NCI-H526 treated with DMSO at 0.1 percent for 48 hours (cell line): ENCODE results near the gene ATP6V0C.
"Not testable (repeated sequence)": the region's sequence is repeated elsewhere in the genome, so short reads cannot be mapped to it uniquely, and the experiment has no call there.

Source experiments
- DNase-seq: peaks from one replicate; lab custom pipeline; 2025; lab: John Stamatoyannopoulos, UW

The ATP6V0C gene

GRCh38 chr16:2475413-2476344, 38.1 kb upstream of the ATP6V0C start:
- no peak for DNase-seq

GRCh38 chr16:2476345-2476720, 37.4 kb upstream of the ATP6V0C start:
- DNase-seq, result no peak

- no peak for DNase-seq
Measured at GRCh38 chr16:2476741-2477140, 37.0 kb upstream of the ATP6V0C start.

- no peak for DNase-seq
Measured at GRCh38 chr16:2477327-2477726, 36.4 kb upstream of the ATP6V0C start.

DNA sequence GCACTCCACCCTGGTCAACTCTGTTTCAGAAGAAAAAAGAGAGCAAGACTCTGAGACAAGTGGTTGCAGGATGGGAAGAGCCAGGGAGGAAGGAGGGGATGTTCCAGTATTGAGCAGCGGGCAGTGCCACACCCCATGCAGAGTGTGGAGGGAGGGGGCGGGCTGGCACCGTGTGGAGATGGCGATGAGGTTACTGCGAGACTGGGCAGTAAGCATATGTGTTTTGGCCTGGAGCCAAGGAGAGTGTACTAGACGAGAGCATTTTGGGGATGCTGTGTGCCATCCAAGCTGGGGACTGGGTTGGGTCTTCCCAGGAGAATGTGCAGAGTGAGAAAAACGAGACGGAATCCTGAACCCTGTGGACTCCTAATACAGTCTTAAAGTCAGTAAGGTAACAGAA, 35.5 kb upstream of the ATP6V0C start:
- DNase-seq, result no peak

GRCh38 chr16:2479996-2480395, 33.8 kb upstream of the ATP6V0C start:
- not testable (repeated sequence) for DNase-seq

DNA sequence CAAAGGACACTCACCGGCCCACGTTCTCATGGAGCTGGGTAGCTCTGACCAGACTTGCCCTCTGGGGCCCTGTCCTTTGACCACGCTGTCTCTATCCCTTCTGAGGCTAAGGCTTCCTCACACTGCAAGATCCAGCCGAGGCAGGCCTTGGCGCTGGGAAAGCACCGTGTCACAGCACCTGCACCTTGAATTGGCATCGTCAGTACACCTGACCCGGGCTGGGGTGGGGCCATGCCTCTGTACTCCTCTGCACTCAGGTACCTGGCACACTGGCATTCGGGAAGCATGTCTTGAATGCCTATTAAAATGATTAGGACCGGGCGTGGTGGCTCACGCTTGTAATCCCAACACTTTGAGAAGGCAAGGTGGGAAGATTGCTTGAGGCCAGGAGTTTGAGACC, 32.8 kb upstream of the ATP6V0C start:
- DNase-seq, result no peak

DNA sequence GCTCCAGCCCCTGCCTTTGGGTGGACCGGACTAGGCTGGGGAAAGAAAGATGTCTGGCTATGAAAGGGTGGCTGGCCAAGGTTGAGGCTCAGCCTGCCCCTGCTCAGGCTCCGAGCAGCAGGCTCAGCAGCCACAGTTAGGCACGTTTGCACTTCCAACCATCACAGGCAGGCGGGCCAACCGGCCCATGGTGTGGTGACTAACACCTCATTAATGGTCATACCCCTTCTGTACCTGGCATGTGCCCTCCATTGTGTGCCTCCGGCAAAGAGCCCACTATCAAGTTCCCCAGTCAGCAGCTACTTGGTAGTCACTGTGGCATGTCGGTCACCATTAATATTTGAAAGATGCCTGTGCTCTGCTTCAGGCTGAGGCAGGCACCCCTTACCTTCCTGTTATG, 32.1 kb upstream of the ATP6V0C start:
- no peak for DNase-seq

GRCh38 chr16:2482249-2482648, 31.5 kb upstream of the ATP6V0C start:
- no peak for DNase-seq

DNA sequence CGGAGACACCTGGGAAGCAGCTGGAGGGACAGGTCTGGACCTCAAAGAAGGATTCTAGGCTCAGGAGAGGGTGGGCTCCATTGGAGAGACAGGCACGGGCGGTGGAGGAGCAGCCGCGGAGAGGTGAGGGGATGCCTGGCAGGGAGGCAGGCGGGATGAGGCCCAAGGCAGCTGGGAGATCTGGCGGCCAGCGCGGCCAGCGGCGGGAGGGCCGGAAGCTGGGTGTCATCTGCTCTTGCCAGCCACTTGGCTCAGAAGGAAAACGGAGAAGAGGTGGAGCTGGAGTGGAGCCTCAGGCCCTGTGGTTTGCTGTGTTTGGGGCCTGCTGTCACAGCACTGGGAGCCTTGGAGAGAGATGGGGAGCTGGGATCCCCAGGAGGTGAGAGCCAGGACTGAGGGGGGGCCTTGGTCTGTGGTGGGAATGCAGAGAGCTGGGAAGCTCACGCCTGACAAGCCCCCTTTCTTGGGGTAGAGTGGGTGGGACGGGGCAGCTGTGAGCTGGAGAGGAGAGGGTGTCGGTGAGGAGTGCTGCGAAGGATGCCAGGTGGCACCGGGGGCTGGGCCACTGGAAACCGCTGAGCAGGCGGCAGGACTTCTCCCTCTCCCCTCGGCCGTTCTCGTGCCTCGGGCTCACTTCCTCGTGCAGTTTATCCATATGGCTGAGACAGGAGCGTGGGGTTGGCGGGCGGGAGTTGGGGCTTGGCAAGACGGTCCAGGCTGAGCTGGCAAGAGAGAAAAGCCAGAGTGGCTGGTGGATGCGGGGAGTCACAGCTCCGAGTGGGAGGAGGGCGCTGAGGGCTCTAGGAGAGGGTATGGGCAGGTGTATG, 30.8 kb upstream of the ATP6V0C start:
- no peak for DNase-seq

GRCh38 chr16:2483939-2484897, 29.5 kb upstream of the ATP6V0C start:
- DNase-seq, result no peak

- no peak for DNase-seq
Measured at GRCh38 chr16:2484898-2485508, 28.7 kb upstream of the ATP6V0C start.

DNA sequence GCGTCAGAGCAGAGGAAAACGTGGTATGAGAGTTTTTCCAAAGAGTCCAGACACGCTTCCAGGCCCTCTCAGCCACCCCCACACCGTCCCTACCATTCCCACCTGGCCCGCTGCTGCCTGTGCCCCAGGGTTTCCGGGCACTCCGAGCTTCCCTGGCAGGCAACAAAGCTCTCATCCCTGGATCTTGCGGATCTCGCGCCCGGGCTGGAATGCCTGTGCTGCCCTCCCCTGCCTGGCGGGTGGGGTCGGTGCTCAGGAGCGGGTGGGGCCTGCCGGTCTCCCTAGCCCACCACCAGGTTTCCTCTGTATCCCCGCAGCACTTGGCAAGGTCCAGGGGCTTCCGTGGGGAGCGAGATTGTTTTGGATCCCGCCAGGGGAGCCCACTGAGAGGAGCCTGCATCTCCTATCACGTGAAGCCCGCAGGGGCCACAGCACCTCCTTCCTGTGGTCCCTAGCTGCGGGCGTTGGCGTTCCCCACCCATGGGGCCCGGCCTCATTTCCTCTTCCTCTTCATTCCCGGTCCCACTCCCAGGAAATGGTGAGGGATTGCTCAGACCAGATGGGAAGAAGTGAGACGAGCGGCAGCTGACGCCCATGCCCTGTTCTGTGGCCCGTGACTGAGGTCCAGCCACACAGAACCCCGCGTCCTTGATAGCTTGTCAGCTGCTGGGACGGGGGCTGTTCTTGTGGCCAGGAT, 27.8 kb upstream of the ATP6V0C start:
- DNase-seq, result no peak

GRCh38 chr16:2486645-2487516, 26.9 kb upstream of the ATP6V0C start:
- no peak for DNase-seq

GRCh38 chr16:2487517-2487842, 26.3 kb upstream of the ATP6V0C start:
- no peak for DNase-seq

- DNase-seq, result no peak
Measured at GRCh38 chr16:2487903-2488531, 25.7 kb upstream of the ATP6V0C start.

DNA sequence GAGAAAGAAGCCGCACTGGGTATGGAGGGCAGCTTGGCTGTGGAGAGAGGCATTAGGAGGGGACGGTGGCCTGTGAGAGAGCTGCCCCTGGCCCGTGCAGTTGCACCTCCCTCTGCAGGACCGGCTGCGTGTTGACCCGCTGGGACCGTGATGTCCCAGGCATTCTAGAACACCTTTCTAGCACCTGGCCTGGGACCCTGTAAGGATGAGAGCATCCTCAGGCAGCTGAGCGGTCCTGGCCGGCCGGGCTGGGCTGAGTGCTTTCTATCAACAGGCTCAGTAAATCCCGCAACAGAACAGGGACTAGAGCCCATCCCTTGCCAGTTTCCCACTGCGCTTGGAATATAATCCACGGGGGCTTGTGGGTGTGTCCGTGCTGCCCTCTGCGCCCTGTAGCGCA, 24.2 kb upstream of the ATP6V0C start:
- DNase-seq, result no peak

DNA sequence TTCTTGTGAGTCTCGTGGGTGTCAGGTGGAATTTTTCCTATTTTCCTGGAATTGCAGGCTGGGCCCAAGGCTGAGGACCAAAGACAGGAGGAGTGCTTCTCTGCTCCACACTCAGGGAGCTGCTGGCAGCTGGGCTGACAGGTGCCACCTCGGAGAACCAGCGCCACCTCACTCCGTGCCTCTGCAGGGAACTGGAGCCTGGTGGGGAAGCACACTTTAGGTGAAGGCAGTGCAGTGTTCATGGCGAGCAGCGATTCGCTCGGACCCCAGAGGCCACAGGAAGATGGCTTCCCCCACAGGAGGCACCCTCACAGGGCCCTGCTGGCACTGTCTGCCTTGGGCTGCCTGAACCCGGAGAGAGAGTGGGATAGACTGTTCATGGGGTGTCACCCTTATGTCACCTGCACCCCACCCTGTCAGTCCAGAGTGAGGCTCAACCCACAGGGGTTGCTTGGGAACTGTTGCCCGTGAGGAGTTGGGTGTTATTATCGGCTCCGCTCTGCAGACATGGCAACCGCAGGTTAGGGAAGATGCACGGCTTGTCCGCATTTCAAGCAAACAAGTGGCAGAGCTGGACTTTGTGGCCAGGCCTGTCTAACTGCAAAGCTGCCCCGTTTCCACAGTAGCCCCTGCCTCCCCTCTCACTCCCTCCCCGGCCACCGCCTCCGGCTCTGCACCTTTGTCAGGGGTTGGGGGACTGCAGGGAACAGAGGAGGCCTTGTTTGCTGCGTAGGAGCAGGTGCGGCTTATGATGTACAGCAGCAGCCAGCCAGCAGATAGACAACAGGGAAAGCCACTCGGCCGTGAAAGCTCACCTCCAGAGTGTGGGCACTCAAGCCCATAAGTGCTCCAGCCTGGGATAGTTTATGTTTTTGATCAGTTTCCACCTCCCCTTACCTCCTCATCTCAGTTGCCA, 23.3 kb upstream of the ATP6V0C start:
- DNase-seq, result peak; percentile 78
